MCF 10A (cell line): ENCODE data around the gene INPP4A. TPM values are rescaled to one million over a fixed set of nuclear protein-coding genes. Genes with fewer than 3 reads are reported as not detected.

ENCODE experiments used
- BruUV-seq: library from RNA; stranded (reverse); fragments of 400-500 nt; replicated peaks from 2 replicates; lab custom pipeline; 2021; lab: Mats Ljungman, UMichigan
- CTCF ChIA-PET: fragments of 300-600 bp; sonication (Branson Sonifier 250); formaldehyde crosslinking; extraction: SDS; loops from one replicate; lab custom pipeline; 2021; ENCODE audit warnings: antibody characterized with exemption, inconsistent platforms; lab: Yijun Ruan, JAX
- POLR2A ChIA-PET: fragments of 300-600, 350-650 bp; sonication (Branson Sonifier 250); formaldehyde crosslinking; extraction: SDS; loops from one replicate; lab custom pipeline; 2020; ENCODE audit warnings: antibody characterized with exemption, inconsistent platforms; lab: Yijun Ruan, JAX
- DNase-seq: peaks from one replicate; pipeline ENCODE4 v3.0.0-alpha.2; 2018; ENCODE audit not compliant: unreplicated experiment
- H3K27ac Mint-ChIP-seq: one replicate; pipeline ENCODE4 v1.8.0; 2022; ENCODE audit warnings: mild to moderate bottlenecking, low read depth, mixed read lengths; ENCODE audit not compliant: unreplicated experiment
- H3K27me3 Mint-ChIP-seq: one replicate; pipeline ENCODE4 v1.8.0; 2022; ENCODE audit warnings: mixed read lengths; ENCODE audit not compliant: insufficient read depth, unreplicated experiment
- H3K36me3 Mint-ChIP-seq: one replicate; pipeline ENCODE4 v1.8.0; 2022; ENCODE audit warnings: mild to moderate bottlenecking, moderate library complexity, mixed read lengths; ENCODE audit not compliant: insufficient read depth, unreplicated experiment
- H3K4me1 Mint-ChIP-seq: one replicate; pipeline ENCODE4 v1.8.0; 2022; ENCODE audit warnings: mixed read lengths; ENCODE audit not compliant: insufficient read depth, unreplicated experiment
- H3K4me3 Mint-ChIP-seq: one replicate; pipeline ENCODE4 v1.8.0; 2022; ENCODE audit warnings: mild to moderate bottlenecking, moderate library complexity, mixed read lengths; ENCODE audit not compliant: unreplicated experiment
- H3K9me3 Mint-ChIP-seq: one replicate; pipeline ENCODE4 v1.8.0; 2022; ENCODE audit warnings: mixed read lengths; ENCODE audit not compliant: unreplicated experiment
- intact Hi-C: fragments of 100-400 bp; cut with micrococcal nuclease; formaldehyde crosslinking; loops from 2 replicates; pipeline ENCODE4 v1.14.1; 2022
- total RNA-seq: library from RNA; stranded (reverse); gene quantifications from 2 replicates; pipeline ENCODE4 v1.2.3, GENCODE V29; 2022
- TF ChIP-seq, protein P1 (sequence below): fragments of 200-600 bp; IDR thresholded peaks from one replicate; pipeline ENCODE4 v1.8.0; 2022; ENCODE audit warnings: antibody characterized with exemption, mild to moderate bottlenecking; ENCODE audit not compliant: unreplicated experiment

The INPP4A gene
- total RNA-seq, 1 experiment from 2014 or later = 21.5 TPM

DNA sequence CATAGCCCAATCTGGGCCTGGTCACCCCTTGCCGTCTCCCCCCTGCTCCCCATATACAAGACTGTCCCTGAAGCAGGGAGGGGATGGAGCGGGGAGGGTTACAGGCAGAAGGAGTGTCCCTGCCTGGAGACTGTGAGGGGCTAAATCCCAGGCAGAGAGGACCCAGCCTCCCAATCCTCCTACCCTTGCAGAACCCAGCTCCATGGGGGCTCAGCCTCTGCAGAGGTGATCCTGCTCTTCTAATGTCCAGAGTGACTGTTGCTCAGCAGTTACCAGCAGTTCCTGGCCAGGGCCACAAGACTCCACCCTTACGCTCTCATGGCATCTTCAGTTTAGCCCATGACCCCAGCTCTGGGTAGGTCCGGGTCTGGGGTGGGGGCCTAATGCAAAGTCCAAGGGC lies 105.5 kb downstream of the INPP4A start:
- H3K4me3 Mint-ChIP-seq = no peak overlapping the region
- BruUV-seq = no TSS peak
- peaks cover 13% of the 10 kb centered on the region for H3K36me3 Mint-ChIP-seq
- H3K9me3 Mint-ChIP-seq = no peaks in the 10 kb centered on the region
- no peak overlapping the region for H3K27ac Mint-ChIP-seq
- H3K4me1 Mint-ChIP-seq = no peaks in the 10 kb centered on the region
- intact Hi-C loops = no loop called here
- TF ChIP-seq, protein P1, sequence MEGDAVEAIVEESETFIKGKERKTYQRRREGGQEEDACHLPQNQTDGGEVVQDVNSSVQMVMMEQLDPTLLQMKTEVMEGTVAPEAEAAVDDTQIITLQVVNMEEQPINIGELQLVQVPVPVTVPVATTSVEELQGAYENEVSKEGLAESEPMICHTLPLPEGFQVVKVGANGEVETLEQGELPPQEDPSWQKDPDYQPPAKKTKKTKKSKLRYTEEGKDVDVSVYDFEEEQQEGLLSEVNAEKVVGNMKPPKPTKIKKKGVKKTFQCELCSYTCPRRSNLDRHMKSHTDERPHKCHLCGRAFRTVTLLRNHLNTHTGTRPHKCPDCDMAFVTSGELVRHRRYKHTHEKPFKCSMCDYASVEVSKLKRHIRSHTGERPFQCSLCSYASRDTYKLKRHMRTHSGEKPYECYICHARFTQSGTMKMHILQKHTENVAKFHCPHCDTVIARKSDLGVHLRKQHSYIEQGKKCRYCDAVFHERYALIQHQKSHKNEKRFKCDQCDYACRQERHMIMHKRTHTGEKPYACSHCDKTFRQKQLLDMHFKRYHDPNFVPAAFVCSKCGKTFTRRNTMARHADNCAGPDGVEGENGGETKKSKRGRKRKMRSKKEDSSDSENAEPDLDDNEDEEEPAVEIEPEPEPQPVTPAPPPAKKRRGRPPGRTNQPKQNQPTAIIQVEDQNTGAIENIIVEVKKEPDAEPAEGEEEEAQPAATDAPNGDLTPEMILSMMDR = no peak
- no peaks in the 10 kb centered on the region for H3K27me3 Mint-ChIP-seq
- DNase-seq = no peak
- ChIA-PET CTCF (no interaction called here), POLR2A (interaction anchor here (0.6 kb wide), 1 partner anchor 24 kb away, joined by 3 read pairs; no protein-coding TSS in a partner anchor)

DNA sequence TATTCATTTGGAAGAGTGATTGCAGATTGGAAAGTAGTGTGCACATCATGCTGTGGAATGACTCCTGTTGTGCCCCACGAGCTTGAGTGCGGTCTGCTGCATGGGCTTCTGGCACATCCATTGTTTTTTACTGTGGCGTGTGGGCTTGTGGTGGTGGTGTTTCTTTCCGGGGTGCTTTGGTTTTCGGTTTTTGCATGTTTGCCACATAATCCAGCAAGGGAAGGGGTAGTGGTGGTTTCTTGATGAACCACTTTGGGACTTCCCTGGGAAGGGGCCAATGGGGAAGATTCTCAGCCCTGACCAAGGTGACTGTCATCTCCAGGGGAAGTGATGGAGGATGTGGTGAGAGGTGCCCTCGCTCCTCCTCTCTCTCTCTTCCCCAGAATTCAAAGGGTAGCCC lies 106.7 kb downstream of the INPP4A start:
- Mint-ChIP-seq H3K9me3 (no peaks in the 10 kb centered on the region), H3K27me3 (no peaks in the 10 kb centered on the region), H3K4me3 (no peak overlapping the region), H3K27ac (no peak overlapping the region), H3K4me1 (no peaks in the 10 kb centered on the region), H3K36me3 (peaks cover 22% of the 10 kb centered on the region)
- CTCF ChIA-PET = interaction anchor here (0.6 kb wide), 1 partner anchor 485 kb away, joined by 3 read pairs; no protein-coding TSS in a partner anchor
- intact Hi-C loops = no loop called here
- DNase-seq = no peak
- POLR2A ChIA-PET = no interaction called here
- BruUV-seq = no TSS peak
- TF ChIP-seq, protein P1 = no peak

DNA sequence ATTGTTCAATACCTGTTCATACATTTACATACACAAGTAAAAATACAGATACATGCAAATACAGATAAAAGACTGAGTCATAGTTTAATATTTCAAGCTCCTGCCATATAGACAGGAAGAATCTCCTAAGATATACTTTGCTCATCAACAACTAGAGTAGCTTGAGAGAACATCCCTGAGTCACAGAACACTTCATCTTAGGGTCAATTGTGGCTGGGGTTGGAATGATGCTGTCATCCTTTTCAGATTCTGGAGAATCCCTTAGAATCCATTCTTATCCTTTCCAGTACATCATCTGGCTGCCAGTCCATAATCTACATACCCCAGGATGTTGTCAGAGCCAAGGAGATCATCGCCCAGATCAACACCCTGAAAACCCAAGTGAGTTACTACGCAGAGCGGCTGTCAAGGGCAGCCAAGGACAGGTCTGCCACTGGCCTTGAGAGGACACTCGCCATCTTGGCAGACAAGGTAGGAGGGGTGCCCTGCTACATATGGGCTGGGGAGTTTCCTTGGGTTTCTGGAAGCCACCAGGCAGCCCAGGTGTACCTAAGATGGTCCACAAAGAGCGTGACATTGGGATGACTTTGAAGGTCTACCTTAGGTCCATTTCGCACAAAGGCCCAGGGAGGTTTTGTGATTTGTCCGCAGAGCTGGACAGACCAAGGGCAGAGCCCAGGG lies 108.0 kb downstream of the INPP4A start:
- BruUV-seq = no TSS peak
- Mint-ChIP-seq H3K4me3 (no peak overlapping the region), H3K36me3 (peaks cover 16% of the 10 kb centered on the region), H3K27me3 (no peaks in the 10 kb centered on the region), H3K4me1 (no peaks in the 10 kb centered on the region), H3K27ac (no peak overlapping the region), H3K9me3 (no peaks in the 10 kb centered on the region)
- CTCF ChIA-PET = interaction anchor here (0.6 to 1.3 kb wide), 4 partner anchors 16 to 903 kb away, joined by 3 read pairs; no protein-coding TSS in a partner anchor
- TF ChIP-seq, protein P1 = no peak
- intact Hi-C loops = no loop called here
- no peak for DNase-seq
- POLR2A ChIA-PET = no interaction called here

DNA sequence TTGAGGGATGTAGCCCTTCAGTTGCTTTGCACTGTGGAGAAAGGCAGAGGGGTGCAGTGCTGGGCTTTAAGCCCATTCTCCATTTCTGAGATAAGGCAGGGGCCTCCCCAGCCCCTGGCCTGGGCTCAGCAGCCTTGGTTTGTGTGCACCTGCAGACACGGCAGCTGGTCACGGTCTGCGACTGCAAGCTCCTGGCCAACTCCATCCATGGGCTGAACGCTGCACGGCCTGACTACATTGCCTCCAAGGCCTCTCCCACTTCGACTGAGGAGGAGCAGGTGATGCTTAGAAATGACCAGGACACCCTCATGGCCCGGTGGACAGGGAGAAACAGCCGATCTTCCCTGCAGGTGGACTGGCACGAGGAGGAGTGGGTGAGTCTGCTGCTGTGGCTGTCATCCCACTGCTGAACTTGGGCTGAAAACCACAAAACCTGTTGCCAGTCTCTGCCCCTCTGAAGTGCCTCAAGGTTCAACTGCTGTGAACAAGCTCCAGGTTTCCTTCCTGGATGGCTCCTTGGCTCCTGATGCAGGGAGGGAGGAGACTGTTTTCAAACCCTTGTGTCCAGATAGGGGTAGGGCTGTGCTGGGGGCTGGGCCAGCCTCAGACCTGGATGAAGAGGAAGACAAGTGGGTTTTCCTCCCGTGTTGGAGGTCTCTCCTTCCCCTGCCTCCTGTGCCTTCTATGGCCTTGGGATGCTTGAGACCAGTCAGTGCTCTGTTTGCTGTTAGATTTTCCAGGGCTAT lies 109.6 kb downstream of the INPP4A start:
- Mint-ChIP-seq H3K4me3 (no peak overlapping the region), H3K27me3 (no peaks in the 10 kb centered on the region), H3K27ac (no peak overlapping the region), H3K4me1 (no peaks in the 10 kb centered on the region), H3K9me3 (no peaks in the 10 kb centered on the region), H3K36me3 (peaks cover 17% of the 10 kb centered on the region)
- TF ChIP-seq, protein P1 = no peak
- BruUV-seq = no TSS peak
- POLR2A ChIA-PET = no interaction called here
- CTCF ChIA-PET = no interaction called here
- intact Hi-C loops = no loop called here
- DNase-seq = no peak
